Lower leg skin (tissue), 3 donors: Measurements from ENCODE around the gene CSMD2.

Source experiments
- CTCF ChIP-seq, 3 donors: fragments of 450-650 bp; IDR thresholded peaks; one replicate each; pipeline ENCODE4 v1.5.1; 2016; ENCODE audit warnings: antibody characterized with exemption in 3 of 3, mild to moderate bottlenecking in 3 of 3, moderate library complexity in 2 of 3
- POLR2A ChIP-seq, 2 donors: fragments of 450-650 bp; IDR thresholded peaks; one replicate each; pipeline ENCODE4 v1.6.1; 2016 to 2017; ENCODE audit warnings: antibody characterized with exemption in 2 of 2, mild to moderate bottlenecking in 1 of 2, moderate library complexity in 1 of 2

DNA sequence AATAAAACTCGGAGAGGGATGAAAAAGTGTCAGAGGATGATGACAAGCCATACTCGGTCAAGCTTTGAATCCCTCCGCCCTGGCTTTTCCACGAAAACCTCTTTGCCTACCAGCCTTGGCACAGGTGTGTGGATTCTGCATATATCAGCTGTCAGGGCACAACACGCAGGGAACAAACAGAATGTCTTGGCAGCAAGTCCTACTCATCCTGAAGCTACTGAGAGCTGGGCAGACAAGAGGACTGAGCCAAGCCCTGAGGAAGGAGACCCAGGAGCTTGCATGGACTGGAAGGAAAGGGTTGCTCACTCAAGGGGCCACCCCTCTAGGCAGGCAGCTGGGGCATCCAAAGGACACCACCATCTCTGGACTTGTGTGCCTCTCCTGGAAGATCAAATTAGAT lies 168.7 kb downstream of the CSMD2 start:
- TF ChIP-seq POLR2A (IDR thresholded peaks at IDR 0.05) (no peak), CTCF (IDR thresholded peaks at IDR 0.05) (no peak)
